ENCODE measurements around the gene LAMTOR2. TPM values are rescaled to one million over a fixed set of nuclear protein-coding genes. Genes with fewer than 3 reads are reported as not detected.

LAMTOR2 gene
- total RNA-seq, 1 experiment from 2014 or later = 63.4 TPM

DNA sequence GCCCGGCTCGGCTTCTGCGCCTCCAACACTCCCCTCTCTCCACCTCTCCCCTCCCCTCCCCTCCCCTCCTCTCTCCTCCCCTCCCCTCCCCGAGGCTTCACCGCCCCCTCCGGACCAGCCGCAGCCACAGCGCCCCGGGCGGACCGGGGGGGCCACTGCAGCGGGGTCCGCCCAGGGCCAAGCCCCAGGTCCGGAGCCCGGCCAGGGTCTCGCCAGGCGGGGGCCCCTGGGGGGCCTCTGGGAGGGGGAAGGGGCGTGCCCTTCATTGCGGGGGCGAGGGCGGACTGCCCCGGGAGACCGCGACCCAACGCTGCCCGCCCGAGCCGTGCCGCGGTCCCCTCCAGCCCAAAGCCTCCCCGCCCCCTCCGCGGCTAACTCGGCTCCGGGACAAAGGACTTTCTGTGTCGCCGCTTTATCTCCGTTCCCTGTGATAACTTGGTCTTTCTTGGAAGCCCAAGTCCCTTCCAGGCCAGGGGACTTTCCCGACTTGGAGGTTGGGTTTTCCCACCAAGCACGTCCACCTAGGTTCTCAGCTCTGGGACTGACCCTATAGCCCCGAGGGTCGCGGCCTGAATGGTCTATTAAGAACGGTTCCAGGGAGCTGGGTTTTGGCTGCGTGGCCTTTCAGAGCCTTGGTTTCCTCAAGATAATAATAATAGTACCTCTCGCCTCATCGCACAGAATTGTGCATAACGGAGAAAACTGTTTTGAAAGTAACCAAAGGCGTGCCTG, 648 bp upstream of the LAMTOR2 start, which contains the start of gene UBQLN4:
Gene UBQLN4, minus strand, starts transcription at position 31 of the 732 bp plus-strand sequence. CDS start 97 bp downstream, outside the sequence.
- no TSS peak for BruUV-seq (replicated peaks)
- in situ Hi-C loops (cut with HindIII; ENCODE audit: low pct_unique_long_range_greater_than_20kb, low sequenced_read_pairs) (no loop called here), intact Hi-C loops (cut with micrococcal nuclease; ENCODE audit: unreplicated experiment) (no loop called here)
- ChIA-PET POLR2A (interaction anchor here (0.5 to 0.6 kb wide), 2 partner anchors 24 to 104 kb away, joined by 7 to 8 read pairs; no protein-coding TSS in a partner anchor), CTCF (interaction anchor here (0.6 to 0.9 kb wide), 3 partner anchors 13 to 45 kb away, joined by 4 to 9 read pairs (median 9); no protein-coding TSS in a partner anchor)
- peak within 1 kb of the TSS; percentile 87 to 96 for H3K4me3 ChIP-seq (ENCODE audit: low read depth in 2 of 2, low read length in 2 of 2)
- no peaks in the 10 kb centered on the region for H3K27me3 ChIP-seq (ENCODE audit: control insufficient read depth, insufficient read depth, low read length)
- TF ChIP-seq, protein P1, sequence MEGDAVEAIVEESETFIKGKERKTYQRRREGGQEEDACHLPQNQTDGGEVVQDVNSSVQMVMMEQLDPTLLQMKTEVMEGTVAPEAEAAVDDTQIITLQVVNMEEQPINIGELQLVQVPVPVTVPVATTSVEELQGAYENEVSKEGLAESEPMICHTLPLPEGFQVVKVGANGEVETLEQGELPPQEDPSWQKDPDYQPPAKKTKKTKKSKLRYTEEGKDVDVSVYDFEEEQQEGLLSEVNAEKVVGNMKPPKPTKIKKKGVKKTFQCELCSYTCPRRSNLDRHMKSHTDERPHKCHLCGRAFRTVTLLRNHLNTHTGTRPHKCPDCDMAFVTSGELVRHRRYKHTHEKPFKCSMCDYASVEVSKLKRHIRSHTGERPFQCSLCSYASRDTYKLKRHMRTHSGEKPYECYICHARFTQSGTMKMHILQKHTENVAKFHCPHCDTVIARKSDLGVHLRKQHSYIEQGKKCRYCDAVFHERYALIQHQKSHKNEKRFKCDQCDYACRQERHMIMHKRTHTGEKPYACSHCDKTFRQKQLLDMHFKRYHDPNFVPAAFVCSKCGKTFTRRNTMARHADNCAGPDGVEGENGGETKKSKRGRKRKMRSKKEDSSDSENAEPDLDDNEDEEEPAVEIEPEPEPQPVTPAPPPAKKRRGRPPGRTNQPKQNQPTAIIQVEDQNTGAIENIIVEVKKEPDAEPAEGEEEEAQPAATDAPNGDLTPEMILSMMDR (IDR thresholded peaks at IDR 0.05) = peak; percentile 85
- no peak for TF ChIP-seq POLR2AphosphoS5 (IDR thresholded peaks at IDR 0.05; ENCODE audit: low read depth, low read length)
- TF ChIP-seq, protein P2, sequence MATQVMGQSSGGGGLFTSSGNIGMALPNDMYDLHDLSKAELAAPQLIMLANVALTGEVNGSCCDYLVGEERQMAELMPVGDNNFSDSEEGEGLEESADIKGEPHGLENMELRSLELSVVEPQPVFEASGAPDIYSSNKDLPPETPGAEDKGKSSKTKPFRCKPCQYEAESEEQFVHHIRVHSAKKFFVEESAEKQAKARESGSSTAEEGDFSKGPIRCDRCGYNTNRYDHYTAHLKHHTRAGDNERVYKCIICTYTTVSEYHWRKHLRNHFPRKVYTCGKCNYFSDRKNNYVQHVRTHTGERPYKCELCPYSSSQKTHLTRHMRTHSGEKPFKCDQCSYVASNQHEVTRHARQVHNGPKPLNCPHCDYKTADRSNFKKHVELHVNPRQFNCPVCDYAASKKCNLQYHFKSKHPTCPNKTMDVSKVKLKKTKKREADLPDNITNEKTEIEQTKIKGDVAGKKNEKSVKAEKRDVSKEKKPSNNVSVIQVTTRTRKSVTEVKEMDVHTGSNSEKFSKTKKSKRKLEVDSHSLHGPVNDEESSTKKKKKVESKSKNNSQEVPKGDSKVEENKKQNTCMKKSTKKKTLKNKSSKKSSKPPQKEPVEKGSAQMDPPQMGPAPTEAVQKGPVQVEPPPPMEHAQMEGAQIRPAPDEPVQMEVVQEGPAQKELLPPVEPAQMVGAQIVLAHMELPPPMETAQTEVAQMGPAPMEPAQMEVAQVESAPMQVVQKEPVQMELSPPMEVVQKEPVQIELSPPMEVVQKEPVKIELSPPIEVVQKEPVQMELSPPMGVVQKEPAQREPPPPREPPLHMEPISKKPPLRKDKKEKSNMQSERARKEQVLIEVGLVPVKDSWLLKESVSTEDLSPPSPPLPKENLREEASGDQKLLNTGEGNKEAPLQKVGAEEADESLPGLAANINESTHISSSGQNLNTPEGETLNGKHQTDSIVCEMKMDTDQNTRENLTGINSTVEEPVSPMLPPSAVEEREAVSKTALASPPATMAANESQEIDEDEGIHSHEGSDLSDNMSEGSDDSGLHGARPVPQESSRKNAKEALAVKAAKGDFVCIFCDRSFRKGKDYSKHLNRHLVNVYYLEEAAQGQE (IDR thresholded peaks at IDR 0.05; ENCODE audit: insufficient read depth in 1 of 2, low read depth in 2 of 2, low read length in 1 of 2) = no peak; a peak in 1 of 4 replicates
- TF ChIP-seq TCF7L2 (IDR thresholded peaks at IDR 0.05; ENCODE audit: low read depth, low read length) = no peak
- peak; percentile 19; the same call in 1 of the 2 replicates for TF ChIP-seq SIN3A (IDR thresholded peaks at IDR 0.05; ENCODE audit: borderline replicate concordance, insufficient read depth, low read depth, low read length)
- peaks cover 7% of the 10 kb centered on the region; the same call in 1 of the 2 replicates for H3K4me1 ChIP-seq (ENCODE audit: control insufficient read depth, insufficient read depth, low read length)
- H3K27ac ChIP-seq (ENCODE audit: low read length) = peak within 1 kb of the TSS; percentile 99
- DNase-seq (ENCODE audit: low read depth, low spot score) (no peak), ATAC-seq (peak; percentile 72)
- H3K36me3 ChIP-seq (ENCODE audit: control insufficient read depth, insufficient read depth, low read length) = peaks cover 3% of the 10 kb centered on the region; the same call in 1 of the 2 replicates
- H3K9me3 ChIP-seq (ENCODE audit: control insufficient read depth, insufficient read depth, low read depth, low read length) = no peaks in the 10 kb centered on the region

DNA sequence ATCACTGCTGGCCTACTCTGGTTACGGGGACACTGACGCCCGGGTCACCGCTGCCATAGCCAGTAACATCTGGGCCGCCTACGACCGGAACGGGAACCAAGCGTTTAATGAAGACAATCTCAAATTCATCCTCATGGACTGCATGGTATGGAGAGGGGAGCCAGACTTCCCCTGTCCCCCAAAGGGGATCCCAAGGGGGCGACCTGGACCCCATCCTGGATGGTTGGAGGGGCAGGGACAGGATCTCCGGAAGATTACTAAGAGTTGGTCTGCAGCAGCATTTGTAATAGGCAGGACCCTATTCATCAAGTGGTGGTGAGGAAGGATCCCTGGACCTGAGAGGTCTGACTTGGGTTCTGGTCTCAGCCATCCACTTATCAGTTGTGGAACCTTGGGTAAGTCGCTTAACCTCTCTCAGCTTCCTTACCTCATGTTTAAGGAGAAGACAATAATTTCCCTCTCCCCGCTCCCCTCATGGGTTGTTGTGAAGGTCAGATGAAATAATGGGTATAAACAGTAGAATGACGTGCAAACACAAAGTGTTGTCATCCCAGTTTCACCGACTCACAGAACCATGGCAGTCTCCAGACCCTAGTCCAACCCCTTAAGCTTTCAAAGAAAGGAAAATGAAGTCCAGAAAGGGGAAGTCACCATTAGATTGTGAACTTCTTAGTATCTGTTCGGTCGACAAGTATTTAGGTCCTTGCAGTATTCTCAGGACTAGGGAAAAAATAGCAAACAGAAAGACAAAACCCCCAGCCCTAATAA, 883 bp downstream of the LAMTOR2 start:
- no TSS peak for BruUV-seq (replicated peaks)
- Histone ChIP-seq H3K4me3 (ENCODE audit: low read depth in 2 of 2, low read length in 2 of 2) (peak overlapping the region; percentile 87 to 96), H3K4me1 (ENCODE audit: control insufficient read depth, insufficient read depth, low read length) (peaks cover 7% of the 10 kb centered on the region; the same call in 1 of the 2 replicates), H3K9me3 (ENCODE audit: control insufficient read depth, insufficient read depth, low read depth, low read length) (no peaks in the 10 kb centered on the region), H3K36me3 (ENCODE audit: control insufficient read depth, insufficient read depth, low read length) (peaks cover 3% of the 10 kb centered on the region; the same call in 1 of the 2 replicates), H3K27me3 (ENCODE audit: control insufficient read depth, insufficient read depth, low read length) (no peaks in the 10 kb centered on the region), H3K27ac (ENCODE audit: low read length) (peak overlapping the region; percentile 87)
- ATAC-seq (no peak), DNase-seq (ENCODE audit: low read depth, low spot score) (no peak)
- POLR2A ChIA-PET = no interaction called here
- TF ChIP-seq, protein P2 (IDR thresholded peaks at IDR 0.05; ENCODE audit: insufficient read depth in 1 of 2, low read depth in 2 of 2, low read length in 1 of 2) = no peak
- TF ChIP-seq, protein P1 (IDR thresholded peaks at IDR 0.05) = no peak
- no peak for TF ChIP-seq SIN3A (IDR thresholded peaks at IDR 0.05; ENCODE audit: borderline replicate concordance, insufficient read depth, low read depth, low read length)
- no peak for TF ChIP-seq TCF7L2 (IDR thresholded peaks at IDR 0.05; ENCODE audit: low read depth, low read length)
- no peak for TF ChIP-seq POLR2AphosphoS5 (IDR thresholded peaks at IDR 0.05; ENCODE audit: low read depth, low read length)
- intact Hi-C loops (cut with micrococcal nuclease; ENCODE audit: unreplicated experiment) (loop anchor here (5.0 kb wide), 1 partner anchor 113 kb away; the partner anchor contains the start of gene RXFP4), in situ Hi-C loops (cut with HindIII; ENCODE audit: low pct_unique_long_range_greater_than_20kb, low sequenced_read_pairs) (no loop called here)
- CTCF ChIA-PET = no interaction called here
